ENCODE results near the gene EFTUD2. TPM values are rescaled to one million over a fixed set of nuclear protein-coding genes. Genes with fewer than 3 reads are reported as not detected.
A peak's percentile ranks its signal among the peaks of the same experiment; 100 is the strongest.

EFTUD2 gene
- total and polyA plus RNA-seq, 9 of the 15 experiments (the other 6 are each of a cell fraction or from before 2014, with no cell fraction given), result 65.8 to 362 (median 218) TPM

DNA sequence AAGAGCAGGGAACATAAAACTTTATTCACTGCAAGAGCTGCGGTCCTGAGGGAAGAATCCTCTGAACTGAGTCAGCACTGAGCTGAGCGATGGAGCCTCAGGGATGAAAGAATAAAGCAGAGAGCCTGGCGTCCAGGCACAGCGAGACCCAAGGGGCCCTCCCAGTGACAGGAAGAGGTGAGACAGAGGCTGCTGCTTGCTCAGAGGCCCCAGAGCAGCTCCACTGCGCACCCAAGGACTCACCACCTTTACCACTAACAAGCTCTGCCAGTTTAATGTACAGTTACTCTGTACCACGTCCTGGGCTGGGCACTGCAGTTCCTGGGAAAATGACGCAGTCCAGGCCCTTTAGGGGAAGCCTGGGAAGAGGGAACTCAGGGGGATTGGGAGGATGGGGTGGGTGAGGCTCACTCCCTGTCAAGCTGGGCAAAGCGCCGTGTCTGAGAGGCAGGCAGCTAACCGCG, 10.5 kb upstream of the EFTUD2 start:
- in situ Hi-C loops (cut with MboI), result no loop called here
- peak overlapping the region in 1 of 2 experiments; percentile 67; a peak in 1 of 4 replicates for H3K9ac ChIP-seq (ENCODE audit: insufficient read depth in 1 of 2, low read depth in 2 of 2, low read length in 2 of 2)
- H3K79me2 ChIP-seq (ENCODE audit: control insufficient read depth, insufficient read depth, low read length), result no peaks in the 10 kb centered on the region
- H4K20me1 ChIP-seq (replicated peaks; ENCODE audit: control insufficient read depth, insufficient read depth, low read length), result no peaks in the 10 kb centered on the region
- ChIA-PET POLR2A (interaction anchor here (1.2 to 4.8 kb wide), 3 partner anchors 9 to 241 kb away, joined by 3 to 28 read pairs (median 5); partner anchors contain the start of gene EFTUD2), CTCF (ENCODE audit: low intra/inter-chr PET ratio) (no interaction called here)
- ATAC-seq, result no peak
- H3K27ac ChIP-seq (ENCODE audit: extremely low read depth, low read depth, low read length), result no peak overlapping the region
- 64% methylated on average over 11 of the region's 11 CpGs for WGBS (ENCODE audit: insufficient coverage, low coverage, missing lambda C conversion rate)
- H3K27me3 ChIP-seq (ENCODE audit: control insufficient read depth in 2 of 2, insufficient read depth in 2 of 2, low read length in 2 of 2), result 0 out of 5 replicates have a peak, but pooled peaks cover 0 to 3% of the 10 kb centered on the region in 2 experiments
- BruUV-seq (replicated peaks), result no TSS peak
- no peak for FAIRE-seq
- peaks cover 41% of the 10 kb centered on the region in 2 experiments for H3K4me1 ChIP-seq (replicated peaks in 1 of 2; ENCODE audit: control insufficient read depth in 2 of 2, insufficient read depth in 2 of 2, low read length in 2 of 2)
- no peak for TF ChIP-seq BRD4 (IDR thresholded peaks at IDR 0.05)
- no peak for TF ChIP-seq BRF1 (IDR thresholded peaks at IDR 0.05; ENCODE audit: borderline replicate concordance, extremely low read depth, insufficient read length)
- no peak for TF ChIP-seq FOXM1 (IDR thresholded peaks at IDR 0.05; ENCODE audit: low read depth)
- TF ChIP-seq FOXM1 (CRISPR knock-in tag; IDR thresholded peaks at IDR 0.05; ENCODE audit: low read depth), result no peak
- TF ChIP-seq HNRNPH1 (optimal IDR thresholded peaks at IDR 0.05; ENCODE audit: low read depth, low read length), result no peak
- no peak for TF ChIP-seq ZNF408 (CRISPR knock-in tag; IDR thresholded peaks at IDR 0.05; ENCODE audit: low read depth)
- no peak for TF ChIP-seq NR2C1 (IDR thresholded peaks at IDR 0.05)
- no peak for TF ChIP-seq NR2C1 (tag; IDR thresholded peaks at IDR 0.05)
- TF ChIP-seq, protein P1, sequence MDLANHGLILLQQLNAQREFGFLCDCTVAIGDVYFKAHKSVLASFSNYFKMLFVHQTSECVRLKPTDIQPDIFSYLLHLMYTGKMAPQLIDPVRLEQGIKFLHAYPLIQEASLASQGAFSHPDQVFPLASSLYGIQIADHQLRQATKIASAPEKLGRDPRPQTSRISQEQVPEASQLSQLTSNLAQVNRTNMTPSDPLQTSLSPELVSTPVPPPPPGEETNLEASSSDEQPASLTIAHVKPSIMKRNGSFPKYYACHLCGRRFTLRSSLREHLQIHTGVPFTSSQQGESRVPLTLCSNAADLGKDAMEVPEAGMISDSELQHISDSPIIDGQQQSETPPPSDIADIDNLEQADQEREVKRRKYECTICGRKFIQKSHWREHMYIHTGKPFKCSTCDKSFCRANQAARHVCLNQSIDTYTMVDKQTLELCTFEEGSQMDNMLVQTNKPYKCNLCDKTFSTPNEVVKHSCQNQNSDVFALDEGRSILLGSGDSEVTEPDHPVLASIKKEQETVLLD (IDR thresholded peaks at IDR 0.05), result no peak
- no peak for TF ChIP-seq NR2F6 (CRISPR knock-in tag; IDR thresholded peaks at IDR 0.05)
- no peak for TF ChIP-seq CEBPB (tag; IDR thresholded peaks at IDR 0.05)
- TF ChIP-seq, protein P2, sequence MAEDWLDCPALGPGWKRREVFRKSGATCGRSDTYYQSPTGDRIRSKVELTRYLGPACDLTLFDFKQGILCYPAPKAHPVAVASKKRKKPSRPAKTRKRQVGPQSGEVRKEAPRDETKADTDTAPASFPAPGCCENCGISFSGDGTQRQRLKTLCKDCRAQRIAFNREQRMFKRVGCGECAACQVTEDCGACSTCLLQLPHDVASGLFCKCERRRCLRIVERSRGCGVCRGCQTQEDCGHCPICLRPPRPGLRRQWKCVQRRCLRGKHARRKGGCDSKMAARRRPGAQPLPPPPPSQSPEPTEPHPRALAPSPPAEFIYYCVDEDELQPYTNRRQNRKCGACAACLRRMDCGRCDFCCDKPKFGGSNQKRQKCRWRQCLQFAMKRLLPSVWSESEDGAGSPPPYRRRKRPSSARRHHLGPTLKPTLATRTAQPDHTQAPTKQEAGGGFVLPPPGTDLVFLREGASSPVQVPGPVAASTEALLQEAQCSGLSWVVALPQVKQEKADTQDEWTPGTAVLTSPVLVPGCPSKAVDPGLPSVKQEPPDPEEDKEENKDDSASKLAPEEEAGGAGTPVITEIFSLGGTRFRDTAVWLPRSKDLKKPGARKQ (CRISPR knock-in tag; IDR thresholded peaks at IDR 0.05), result no peak
- TF ChIP-seq NFXL1 (CRISPR knock-in tag; IDR thresholded peaks at IDR 0.05), result no peak
- no peak for TF ChIP-seq ZC3H4 (CRISPR knock-in tag; IDR thresholded peaks at IDR 0.05; ENCODE audit: borderline replicate concordance)
- TF ChIP-seq, protein P3, sequence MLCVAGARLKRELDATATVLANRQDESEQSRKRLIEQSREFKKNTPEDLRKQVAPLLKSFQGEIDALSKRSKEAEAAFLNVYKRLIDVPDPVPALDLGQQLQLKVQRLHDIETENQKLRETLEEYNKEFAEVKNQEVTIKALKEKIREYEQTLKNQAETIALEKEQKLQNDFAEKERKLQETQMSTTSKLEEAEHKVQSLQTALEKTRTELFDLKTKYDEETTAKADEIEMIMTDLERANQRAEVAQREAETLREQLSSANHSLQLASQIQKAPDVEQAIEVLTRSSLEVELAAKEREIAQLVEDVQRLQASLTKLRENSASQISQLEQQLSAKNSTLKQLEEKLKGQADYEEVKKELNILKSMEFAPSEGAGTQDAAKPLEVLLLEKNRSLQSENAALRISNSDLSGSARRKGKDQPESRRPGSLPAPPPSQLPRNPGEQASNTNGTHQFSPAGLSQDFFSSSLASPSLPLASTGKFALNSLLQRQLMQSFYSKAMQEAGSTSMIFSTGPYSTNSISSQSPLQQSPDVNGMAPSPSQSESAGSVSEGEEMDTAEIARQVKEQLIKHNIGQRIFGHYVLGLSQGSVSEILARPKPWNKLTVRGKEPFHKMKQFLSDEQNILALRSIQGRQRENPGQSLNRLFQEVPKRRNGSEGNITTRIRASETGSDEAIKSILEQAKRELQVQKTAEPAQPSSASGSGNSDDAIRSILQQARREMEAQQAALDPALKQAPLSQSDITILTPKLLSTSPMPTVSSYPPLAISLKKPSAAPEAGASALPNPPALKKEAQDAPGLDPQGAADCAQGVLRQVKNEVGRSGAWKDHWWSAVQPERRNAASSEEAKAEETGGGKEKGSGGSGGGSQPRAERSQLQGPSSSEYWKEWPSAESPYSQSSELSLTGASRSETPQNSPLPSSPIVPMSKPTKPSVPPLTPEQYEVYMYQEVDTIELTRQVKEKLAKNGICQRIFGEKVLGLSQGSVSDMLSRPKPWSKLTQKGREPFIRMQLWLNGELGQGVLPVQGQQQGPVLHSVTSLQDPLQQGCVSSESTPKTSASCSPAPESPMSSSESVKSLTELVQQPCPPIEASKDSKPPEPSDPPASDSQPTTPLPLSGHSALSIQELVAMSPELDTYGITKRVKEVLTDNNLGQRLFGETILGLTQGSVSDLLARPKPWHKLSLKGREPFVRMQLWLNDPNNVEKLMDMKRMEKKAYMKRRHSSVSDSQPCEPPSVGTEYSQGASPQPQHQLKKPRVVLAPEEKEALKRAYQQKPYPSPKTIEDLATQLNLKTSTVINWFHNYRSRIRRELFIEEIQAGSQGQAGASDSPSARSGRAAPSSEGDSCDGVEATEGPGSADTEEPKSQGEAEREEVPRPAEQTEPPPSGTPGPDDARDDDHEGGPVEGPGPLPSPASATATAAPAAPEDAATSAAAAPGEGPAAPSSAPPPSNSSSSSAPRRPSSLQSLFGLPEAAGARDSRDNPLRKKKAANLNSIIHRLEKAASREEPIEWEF (CRISPR knock-in tag; IDR thresholded peaks at IDR 0.05), result no peak
- peaks cover 7% of the 10 kb centered on the region for H3K9me1 ChIP-seq (ENCODE audit: control insufficient read depth, insufficient read depth, low read length)
- H2AFZ ChIP-seq (ENCODE audit: low read depth, low read length), result 0 out of 2 replicates have a peak overlapping the region, but pooled peaks have one; percentile 5
- H3K4me3 ChIP-seq, result no peak overlapping the region
- H3K36me3 ChIP-seq (ENCODE audit: control insufficient read depth, insufficient read depth, low read length), result no peaks in the 10 kb centered on the region
- no peaks in the 10 kb centered on the region for H3K9me3 ChIP-seq (replicated peaks; ENCODE audit: control insufficient read depth, insufficient read depth, low read depth, low read length)
- intact Hi-C loops (cut with micrococcal nuclease), result no loop called here
- no peak overlapping the region for H3K4me2 ChIP-seq (ENCODE audit: insufficient read depth, low read length)
- no peak for DNase-seq (ENCODE audit: extremely low read depth in 1 of 4, low spot score in 3 of 4)

Measured in K562 (cell line).